HG03097 (cell line): Measurements from ENCODE around the gene SMCR8.
"Not testable (repeated sequence)": the region's sequence is repeated elsewhere in the genome, so short reads cannot be mapped to it uniquely, and the experiment has no call there.

Source experiments
- ATAC-seq: cut with Tn5 transposase; IDR thresholded peaks from one replicate; pipeline ENCODE4 v1.9.1; 2021; ENCODE audit not compliant: unreplicated experiment, low FRiP score

Gene SMCR8, protein sequence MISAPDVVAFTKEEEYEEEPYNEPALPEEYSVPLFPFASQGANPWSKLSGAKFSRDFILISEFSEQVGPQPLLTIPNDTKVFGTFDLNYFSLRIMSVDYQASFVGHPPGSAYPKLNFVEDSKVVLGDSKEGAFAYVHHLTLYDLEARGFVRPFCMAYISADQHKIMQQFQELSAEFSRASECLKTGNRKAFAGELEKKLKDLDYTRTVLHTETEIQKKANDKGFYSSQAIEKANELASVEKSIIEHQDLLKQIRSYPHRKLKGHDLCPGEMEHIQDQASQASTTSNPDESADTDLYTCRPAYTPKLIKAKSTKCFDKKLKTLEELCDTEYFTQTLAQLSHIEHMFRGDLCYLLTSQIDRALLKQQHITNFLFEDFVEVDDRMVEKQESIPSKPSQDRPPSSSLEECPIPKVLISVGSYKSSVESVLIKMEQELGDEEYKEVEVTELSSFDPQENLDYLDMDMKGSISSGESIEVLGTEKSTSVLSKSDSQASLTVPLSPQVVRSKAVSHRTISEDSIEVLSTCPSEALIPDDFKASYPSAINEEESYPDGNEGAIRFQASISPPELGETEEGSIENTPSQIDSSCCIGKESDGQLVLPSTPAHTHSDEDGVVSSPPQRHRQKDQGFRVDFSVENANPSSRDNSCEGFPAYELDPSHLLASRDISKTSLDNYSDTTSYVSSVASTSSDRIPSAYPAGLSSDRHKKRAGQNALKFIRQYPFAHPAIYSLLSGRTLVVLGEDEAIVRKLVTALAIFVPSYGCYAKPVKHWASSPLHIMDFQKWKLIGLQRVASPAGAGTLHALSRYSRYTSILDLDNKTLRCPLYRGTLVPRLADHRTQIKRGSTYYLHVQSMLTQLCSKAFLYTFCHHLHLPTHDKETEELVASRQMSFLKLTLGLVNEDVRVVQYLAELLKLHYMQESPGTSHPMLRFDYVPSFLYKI

DNA sequence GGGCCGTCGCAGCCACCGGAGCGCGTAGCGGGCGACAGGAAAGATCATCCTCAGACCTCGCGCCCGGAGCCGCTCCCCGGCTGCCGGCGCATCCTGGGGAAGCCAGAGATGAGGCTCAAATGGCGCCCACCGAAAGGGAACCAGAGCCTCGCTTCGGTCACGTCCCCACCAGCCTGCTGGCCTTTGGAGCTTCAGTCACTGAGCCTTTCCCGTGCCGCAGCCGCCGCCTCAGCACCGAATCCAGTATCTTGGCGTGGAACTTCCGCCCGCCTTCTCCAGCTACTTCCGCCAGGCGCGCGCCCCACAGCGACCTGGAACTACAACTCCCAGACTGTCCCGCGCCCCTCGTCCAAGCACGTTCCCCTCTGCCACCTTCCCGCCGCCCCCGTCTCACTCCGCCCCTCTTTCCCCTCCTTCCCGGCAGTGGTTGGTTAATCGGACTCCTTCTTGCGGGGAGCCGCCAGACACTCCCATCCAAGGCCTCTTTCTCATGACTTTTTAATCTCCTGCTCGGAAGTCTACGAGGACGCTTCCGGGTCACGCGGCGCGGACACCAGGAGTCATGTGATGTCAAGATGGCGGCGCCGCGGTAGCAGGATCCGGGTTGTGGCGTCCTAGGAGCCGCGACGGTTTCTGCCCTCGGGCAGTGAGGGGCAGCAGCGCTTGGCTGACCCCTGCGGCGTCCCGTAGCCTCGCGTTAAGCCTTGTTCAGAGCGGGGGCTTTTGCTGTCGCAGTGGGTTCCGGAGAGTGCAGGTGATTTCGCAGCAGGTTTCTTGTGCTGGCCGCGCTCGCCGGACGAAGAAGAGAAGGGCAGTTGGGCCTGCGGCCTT lies at the start of gene SMCR8, which contains the start of gene TOP3A:
SMCR8 (plus strand) TSS at position 563 of the 831 bp plus-strand sequence. CDS start 497 bp downstream, outside the sequence.
TOP3A (minus strand) TSS at position 264 of the 831 bp plus-strand sequence; CDS start at position 48, 216 bp downstream.
- peak; percentile 73 for ATAC-seq

DNA sequence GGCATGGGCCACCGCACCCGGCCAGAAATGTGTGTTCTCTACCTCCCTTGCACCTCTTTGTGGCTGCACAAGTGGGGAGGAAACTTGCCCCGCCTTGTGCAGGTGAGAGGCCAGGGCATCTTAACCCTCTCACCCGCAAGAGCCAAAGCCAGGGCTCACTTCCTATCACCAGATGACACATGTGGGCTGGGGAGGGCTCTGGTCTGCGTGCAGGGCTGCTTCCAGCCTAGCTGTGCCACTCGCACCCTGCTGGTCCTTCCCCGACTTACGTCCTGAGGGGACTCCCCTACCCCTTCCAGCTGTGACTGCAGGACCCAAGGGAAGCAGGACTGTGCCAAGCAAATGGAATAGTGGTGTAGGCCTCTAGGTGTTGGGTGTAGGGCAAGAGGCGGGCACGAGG lies 47.7 kb upstream of the SMCR8 start:
- ATAC-seq = no peak

DNA sequence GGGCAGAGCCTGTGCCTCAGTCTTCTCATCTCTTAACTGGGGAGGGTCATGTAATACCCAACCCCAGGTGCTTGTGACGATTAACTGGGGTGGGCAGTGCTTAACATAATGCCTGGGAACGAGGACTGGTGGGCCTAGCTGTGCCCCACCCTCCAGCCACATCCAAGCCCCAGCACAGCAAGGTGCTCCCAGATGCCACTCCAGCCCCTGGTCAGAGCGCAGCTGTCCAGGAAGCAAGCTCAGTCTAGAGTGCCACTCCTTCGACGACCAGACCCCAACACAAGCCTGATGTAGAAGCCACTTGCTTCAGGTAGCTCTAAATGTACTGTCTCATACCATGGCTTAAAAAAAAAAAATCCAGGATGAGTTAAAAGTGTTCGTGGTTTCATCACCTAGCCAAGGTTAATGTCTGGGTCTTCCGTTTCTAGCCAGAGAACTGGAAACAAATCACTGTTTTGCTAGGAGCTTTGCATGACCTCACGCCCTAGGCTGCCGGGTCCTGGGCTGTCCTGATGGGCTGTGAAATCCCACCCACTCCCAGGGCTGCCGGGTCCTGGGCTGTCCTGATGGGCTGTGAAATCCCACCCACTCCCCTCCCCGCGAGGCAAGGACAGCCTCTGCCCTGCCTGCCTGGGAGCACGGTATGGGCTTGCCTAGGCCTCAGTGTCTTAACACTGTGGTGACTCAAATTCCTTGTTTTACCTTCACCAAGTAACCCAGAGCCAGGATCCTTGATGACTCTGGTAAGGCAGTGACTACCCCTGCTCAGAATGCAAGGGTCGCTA lies 47.0 kb upstream of the SMCR8 start:
- ATAC-seq = no peak

DNA sequence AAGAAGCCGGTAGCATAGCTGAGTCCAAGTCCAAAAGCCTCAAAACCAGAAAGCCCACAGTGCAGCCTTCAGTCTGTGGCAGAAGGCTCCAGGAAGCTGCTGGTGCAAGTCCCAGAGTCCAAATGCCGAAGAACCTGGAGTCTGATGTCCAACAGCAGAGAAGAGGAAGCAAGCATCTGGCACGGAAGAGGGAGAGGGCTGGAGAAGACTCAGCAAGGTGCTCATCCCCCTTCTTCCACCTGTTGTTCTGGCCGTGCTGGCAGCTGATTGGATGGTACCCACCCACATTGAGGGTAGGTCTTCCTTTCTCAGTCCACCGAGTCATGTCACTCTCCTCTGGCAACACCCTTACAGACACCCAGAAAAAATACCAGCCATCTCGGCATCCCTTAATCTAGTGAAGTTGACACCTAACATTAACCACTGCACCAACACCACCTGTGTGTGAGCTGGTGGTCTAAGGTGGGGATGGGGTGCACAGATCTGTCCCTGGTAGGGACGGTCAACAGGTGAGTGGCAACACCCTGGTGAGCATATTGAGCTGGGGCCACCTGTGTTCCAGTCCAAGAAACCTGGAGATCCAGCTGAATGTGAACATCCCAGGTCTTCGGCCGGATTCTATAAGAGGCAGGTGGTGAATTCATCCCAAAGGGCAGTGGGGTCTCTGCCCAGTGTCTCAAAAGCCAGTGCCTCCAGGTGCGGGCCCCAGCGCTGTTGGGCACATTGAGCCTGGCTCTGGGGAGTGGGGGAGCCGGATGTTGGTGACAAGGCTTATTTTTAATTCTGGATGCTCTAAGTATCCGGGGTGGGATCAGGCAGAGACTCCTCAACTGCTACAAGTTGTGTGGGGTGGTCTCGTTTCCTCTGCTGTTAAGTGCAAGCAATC lies 44.8 kb upstream of the SMCR8 start:
- ATAC-seq = no peak

DNA sequence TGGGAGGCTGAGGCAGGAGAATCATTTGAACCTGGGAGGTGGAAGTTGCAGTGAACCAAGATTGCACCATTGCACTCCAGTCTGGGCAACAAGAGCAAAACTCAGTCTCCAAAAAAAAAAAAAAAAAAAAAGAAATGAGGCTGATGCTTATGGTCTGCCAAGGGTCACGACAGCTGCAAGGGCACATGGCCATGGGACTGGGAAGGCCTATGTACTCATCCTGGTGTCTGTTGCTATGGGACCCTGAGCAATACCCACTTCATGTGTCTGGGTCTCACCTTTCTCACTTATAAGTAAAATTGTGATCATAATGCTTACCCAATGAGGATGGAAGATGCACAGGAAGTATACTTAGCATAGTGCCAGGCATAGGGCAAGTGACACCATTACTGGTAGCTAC lies 38.0 kb upstream of the SMCR8 start:
- ATAC-seq = no peak

DNA sequence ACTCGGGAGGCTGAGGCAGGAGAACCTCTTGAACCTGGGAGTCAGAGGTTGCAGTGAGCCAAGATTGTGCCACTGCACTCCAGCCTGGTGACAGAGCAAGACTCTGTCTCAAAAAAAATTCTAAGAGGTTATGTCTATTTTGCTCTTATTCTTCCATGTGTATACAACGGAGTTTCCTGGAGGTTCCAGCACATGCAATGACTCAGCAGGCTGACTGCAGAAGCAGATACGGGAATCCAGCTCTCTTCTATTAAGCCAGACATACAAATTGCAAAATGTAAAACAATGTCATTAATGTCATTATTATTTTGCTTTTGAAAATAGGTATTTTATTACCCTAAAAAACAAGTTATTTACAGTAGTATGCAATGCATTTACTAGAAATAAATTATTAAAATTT lies 36.2 kb upstream of the SMCR8 start:
- no peak for ATAC-seq

DNA sequence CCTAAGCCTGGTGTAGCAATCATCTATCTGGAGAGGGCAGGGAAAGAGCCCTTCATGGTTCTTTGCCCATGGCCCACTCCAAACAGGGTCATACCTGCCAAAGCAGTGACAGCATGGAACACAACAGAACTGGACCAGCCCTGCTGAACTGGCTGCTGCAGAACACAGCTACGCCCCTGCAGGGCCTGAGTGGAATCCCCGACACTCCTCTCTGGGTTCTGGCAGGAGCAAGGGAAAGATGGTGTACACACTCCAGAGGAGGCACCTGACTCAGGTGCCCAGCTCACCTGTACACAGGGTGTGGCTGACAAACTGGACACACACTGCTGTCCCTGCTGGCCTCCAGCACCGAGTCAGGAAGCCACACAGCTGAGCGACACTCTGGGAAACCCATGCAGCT lies 34.8 kb upstream of the SMCR8 start:
- no peak for ATAC-seq

DNA sequence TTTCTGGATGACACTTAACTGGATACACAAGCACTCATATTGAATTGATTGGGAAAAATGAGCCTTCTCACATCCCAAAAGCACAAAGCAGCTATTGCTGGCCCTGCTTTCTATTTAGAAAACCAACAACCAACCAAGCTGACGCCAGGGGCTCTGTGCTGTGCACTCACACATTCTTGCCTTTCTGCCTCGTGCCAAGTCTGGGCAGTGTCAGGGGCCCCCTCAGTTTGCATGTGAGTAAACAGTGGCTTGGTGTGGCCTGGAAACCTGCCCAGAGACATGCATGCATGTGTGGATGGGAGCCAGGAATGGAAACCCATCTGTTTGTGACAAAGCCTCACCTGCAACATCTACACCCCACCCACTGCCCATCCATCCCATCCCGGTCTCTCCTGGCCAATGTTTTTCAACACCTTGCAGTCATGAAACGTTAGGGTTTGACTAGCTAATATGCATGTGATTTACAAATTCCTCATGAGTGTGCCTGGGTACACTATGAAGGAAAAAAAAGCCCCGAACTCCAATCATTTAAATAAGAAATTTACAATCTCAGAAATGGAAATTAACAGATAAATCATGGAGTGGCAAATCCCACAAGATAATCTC lies 34.2 kb upstream of the SMCR8 start:
- ATAC-seq = no peak

DNA sequence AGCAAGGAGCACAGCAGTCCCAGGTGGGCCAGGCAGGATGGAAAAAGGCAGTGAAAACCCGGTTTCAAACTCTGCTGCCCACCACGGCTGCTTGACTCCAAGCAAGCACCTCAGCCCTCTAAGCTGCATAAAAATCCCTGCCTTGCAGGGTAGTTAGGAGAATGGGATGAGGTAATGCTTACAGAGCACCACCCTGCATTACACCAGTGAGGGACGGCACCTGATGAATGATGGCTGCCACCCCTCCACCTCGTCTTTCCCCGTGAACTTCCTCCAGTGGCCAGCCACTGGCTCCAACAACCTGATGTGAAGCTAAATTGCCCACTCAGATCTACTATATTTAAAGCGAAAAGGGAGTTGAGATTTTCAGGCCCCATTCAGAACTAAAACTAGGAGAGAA lies 33.3 kb upstream of the SMCR8 start:
- ATAC-seq = no peak

DNA sequence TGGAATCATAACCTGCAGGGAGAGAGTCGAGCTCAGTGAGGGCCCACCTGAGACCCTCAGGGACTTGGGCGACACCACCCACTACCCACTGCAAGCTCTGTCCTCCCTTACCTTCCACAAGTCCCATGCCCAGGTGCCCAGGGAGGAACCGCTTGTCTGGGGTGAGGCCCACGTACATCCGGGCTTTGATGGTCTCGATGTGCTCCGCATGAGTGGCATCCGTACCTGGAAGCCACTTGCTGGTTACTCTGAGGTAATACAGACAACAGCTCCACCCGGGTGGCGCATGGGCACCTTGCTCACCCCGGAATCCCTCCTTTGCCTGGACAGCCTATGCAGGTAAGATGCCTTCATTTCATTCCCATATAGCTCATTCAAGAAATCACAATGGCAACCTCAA lies 29.8 kb upstream of the SMCR8 start:
- no peak for ATAC-seq

DNA sequence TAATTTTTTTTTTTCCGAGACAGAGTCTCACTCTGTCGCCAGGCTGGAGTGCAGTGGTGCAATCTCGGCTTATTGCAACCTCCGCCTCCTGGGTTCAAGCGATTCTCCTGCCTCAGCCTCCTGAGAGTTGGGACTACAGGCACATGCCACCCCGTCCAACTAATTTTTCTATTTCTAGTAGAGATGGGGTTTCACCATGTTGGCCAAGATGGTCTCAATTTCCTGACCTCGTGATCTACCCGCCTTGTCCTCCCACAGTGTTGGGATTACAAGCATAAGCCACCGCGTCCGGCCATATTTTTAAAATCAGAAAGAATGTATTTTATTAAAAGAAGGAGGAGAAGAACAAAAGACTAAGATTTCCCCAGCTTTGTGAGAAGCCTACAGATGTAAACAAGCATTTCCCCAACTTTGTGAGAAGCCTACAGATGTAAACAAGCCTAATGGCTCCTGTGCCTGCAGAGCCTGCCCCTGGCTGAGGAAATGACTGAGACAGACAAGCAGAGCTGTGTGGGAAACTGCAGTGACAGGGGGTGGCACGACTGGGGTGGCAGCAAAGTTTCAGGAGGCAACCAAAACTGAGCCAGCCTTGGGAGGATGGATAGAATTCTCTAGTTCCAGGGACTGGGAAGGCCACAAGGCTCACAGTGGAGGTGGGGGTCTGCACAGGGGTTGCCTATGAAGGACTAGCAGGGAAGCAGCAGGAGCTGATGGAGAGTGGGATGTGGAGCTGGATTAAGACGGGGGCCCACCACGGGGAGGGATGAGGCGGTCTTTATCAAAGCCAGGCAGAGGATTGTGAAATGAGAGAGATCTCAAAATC lies 23.2 kb upstream of the SMCR8 start:
- ATAC-seq = no peak

DNA sequence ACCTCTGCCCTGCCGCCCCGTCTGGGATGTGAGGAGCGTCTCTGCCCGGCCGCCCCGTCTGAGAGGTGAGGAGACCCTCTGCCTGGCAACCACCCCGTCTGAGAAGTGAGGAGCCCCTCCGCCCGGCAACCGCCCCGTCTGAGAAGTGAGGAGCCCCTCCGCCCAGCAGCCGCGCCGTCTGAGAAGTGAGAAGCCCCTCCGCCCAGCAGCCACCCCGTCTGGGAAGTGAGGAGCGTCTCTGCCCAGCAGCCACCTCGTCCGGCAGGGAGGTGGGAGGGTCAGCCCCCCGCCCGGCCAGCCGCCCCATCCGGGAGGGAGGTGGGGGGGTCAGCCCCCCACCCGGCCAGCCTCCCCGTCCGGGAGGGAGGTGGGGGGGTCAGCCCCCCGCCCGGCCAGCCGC lies 17.0 kb upstream of the SMCR8 start:
- not testable (repeated sequence) for ATAC-seq

DNA sequence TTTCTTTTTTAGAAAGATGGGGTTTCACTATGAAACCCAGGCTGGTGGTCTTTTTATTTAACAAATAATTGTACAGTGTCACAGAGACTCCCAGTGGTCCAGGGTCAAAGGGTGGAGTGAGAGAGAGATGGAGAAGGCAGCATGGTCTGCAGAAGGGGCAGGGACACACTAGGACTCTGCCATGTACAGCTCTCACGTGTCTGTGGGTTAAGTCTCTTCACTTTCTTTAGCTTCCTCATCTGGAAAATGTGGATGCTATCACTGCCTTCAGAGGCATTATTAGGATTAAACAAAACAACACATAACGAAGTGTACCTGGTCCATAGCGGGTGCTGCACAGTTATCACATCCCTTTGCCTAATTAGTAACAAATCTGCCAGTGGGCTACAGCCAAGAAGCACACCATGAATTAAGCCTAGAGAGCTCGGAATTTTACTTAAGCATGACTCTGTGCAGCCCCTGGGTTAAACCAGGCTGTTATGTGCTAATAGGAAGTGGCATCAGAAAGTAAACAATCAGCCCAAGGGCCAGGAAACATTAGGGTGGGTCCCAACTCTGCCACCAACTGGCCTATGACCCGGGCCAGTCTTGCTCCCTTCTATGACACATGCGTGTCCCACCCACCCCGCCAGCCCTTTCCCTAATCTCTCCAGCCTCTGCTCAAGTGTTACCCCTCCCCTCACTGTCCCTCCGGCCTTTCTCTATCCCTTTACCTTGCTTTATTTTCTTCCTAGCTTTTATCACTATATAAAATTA lies 14.2 kb upstream of the SMCR8 start:
- no peak for ATAC-seq

DNA sequence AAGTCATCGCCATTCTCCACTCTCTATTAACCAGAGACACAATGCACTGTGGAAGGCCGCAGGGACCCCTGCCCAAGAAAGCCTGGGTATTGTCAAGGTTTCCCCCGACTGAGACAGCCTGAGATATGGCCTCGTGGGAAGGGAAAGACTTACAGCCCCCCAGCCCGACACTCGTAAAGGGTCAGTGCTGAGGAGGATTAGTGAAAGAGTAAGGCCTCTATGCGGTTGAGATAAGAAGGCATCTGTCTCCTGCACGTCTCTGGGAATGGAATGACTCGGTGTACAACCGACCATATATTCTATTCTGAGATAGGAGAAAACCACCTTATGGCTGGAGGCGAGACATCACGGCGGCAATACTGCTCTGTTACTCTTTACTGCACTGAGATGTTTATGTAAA lies 11.9 kb upstream of the SMCR8 start:
- not testable (repeated sequence) for ATAC-seq

DNA sequence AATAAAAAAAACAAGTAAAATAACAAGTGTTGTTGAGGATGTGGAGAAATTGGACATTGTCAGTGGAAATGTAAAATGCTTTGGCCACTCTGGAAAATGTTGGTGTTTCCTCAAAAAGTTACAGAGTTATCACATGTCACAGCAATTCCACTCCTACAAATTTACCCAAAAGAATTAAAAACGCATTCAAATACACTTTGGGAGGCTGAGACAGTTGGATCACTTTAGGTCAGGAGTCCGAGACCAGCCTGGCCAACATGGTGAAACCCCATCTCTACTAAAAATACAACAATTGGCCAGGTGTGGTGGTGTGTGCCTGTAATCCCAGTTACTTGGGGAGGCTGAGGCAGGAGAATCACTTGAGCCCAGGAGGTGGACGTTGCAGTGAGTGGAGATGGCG lies 5.9 kb upstream of the SMCR8 start:
- no peak for ATAC-seq

DNA sequence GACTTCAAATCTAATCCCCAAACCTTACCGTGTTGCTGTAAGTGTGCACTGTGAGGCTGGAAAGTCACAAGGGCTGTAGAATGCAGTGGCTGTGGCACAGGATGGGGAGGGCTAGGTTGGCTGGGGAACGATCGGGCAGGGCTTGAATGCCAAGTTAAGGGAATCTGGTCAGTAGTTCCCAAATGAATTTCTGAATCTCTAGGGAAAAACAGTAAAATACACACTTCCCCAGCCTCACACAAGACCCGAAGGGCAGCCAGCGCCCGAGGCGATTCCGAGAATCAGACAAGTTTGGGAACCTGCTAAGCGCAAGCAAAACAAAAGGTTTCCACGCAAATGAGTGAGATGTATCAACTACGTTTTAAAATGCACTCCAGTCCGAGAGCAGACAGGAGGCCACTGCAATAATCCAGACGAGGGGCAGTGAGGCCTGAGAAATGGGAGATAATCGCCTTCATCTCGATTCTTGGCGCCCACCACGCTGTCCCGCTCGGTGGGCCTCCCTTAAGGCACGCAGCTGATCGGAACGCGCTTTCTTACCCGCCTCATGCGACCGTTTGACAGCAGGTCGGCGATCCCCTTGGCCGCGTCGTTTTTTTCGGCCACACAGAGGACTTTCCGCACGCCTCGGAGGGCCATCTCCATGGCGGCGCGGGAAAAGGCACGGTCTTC lies 898 bp upstream of the SMCR8 start:
- peak; percentile 6 for ATAC-seq
